ENCODE data around the gene LGALS12.

LGALS12 gene

DNA sequence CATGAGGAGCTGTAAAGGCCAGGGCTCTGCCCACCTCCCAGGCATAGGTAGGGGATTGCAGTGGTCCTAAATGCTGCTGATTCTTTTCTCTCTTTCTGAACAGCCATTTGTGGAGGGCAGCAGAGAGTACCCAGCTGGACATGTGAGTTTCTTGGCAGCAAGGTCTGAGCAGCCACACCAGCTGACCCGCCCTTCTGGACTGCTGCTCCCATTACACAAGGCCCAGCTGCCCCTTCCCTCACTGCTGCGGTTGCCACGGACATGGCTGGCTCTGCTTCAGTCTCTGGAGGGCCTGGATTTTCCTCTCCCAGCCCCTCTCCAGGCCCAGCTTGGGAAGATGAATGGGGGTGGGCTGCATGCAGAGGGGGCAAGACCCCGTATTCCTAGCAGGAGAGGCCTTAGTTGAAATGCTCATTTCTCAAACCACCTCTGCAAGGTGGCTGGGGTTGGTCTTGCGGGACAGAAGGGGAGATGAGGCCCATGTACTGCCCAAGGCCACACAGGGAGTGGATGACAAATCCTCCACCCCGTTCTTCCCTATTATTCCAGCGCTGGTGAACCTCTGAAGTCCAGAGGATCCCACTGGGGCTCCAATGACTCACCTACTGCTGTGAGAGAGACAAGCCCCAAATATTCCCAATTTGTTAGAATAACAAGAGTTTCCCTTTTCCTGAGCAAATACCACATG lies 4.6 kb downstream of the LGALS12 start:
- no peak for DNase-seq
- TF ChIP-seq CTCF (IDR thresholded peaks at IDR 0.05; ENCODE audit: low read depth, low read length): no peak

DNA sequence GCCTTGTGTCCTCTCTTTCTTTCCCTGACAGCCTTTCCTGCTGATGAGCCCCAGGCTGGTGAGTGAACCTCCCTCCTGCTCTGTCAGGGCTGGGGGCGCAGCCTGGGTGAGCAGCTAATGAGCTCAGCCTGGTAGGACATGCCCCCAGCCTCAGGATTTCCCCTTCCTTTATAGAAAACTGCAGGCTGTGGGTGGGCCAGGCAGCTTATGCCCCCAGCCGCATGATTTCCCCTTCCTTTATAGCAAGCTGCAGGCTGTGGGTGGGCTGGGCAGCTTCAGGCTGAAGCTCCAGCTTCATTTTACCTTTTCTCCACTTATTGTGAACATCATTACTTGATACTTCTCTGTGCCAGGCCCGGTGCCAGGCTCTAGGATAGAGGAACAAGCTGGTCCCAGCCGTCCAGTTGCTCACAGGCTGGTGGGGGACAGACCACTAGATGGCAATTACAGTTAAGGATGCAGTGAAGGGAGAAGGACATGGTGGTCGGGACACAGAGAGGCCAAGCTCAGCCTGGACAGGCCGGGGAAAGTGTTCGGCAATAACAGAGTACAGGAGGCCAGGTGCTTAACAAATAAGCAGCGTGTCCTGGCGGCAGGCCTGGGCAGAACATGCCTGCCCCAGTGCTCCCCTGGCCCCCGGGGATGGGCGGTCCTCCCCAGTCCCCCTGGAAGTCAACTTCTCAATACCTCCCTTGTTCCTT lies 5.3 kb downstream of the LGALS12 start:
- Histone ChIP-seq H3K27ac (no peak overlapping the region), H3K36me3 (no peaks in the 10 kb centered on the region)
- no peak for DNase-seq

More for the DNA sequence above, 4.6 kb downstream of the LGALS12 start:
- Histone ChIP-seq H3K36me3 (no peaks in the 10 kb centered on the region), H3K9me3 (ENCODE audit: severe bottlenecking) (no peaks in the 10 kb centered on the region), H3K4me3 (ENCODE audit: low read depth, low read length) (no peak overlapping the region), H3K27me3 (ENCODE audit: insufficient read depth, low read depth, severe bottlenecking) (peaks cover 14% of the 10 kb centered on the region), H3K27ac (no peak overlapping the region)

DNA sequence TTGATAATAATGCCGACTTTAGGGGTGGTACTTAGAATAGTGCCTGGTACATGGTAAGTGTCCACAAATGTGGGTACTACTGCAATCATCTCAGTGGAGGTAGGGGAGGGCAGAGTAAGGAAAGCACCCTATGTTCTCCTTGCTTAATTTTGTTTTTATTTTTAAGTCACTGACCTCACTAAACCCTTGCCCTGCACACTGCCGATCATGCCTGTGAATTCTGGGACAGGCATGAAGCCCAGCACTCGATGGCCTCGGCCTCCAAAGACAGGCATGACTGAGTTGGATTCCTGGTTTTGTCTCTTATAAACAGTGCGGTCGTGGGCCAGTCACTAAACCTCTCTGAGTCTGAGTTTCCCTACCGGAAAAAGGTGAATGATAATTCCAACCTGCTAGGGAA lies 6.9 kb downstream of the LGALS12 start:
- Histone ChIP-seq H3K27ac (no peak overlapping the region), H3K4me3 (ENCODE audit: low read depth, low read length) (no peak overlapping the region), H3K9me3 (ENCODE audit: severe bottlenecking) (no peaks in the 10 kb centered on the region), H3K36me3 (no peaks in the 10 kb centered on the region), H3K27me3 (ENCODE audit: insufficient read depth, low read depth, severe bottlenecking) (peaks cover 8% of the 10 kb centered on the region)
- TF ChIP-seq CTCF (IDR thresholded peaks at IDR 0.05; ENCODE audit: low read depth, low read length): no peak
- no peak for DNase-seq

More for the DNA sequence above, 5.3 kb downstream of the LGALS12 start:
- H3K4me3 ChIP-seq (ENCODE audit: low read depth, low read length): no peak overlapping the region
- H3K9me3 ChIP-seq (ENCODE audit: severe bottlenecking): no peaks in the 10 kb centered on the region
- no peak for TF ChIP-seq CTCF (IDR thresholded peaks at IDR 0.05; ENCODE audit: low read depth, low read length)
- H3K27me3 ChIP-seq (ENCODE audit: insufficient read depth, low read depth, severe bottlenecking): peaks cover 14% of the 10 kb centered on the region

DNA sequence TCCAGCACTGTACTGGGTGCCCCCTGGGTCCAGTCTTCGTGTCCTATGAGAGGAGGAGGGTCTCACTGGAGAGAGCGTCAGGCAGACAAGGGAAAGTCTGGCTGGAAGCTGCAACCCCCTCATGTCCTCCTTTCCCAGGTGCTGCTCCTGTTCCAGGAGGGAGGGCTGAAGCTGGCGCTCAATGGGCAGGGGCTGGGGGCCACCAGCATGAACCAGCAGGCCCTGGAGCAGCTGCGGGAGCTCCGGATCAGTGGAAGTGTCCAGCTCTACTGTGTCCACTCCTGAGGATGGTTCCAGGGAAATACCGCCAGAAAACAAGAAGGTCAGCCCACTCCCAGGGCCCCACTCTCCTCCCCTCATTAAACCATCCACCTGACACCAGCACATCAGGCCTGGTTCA lies 10.2 kb downstream of the LGALS12 start:
- H3K27me3 ChIP-seq (ENCODE audit: insufficient read depth, low read depth, severe bottlenecking): no peaks in the 10 kb centered on the region
- no peak overlapping the region for H3K27ac ChIP-seq
- H3K4me3 ChIP-seq (ENCODE audit: low read depth, low read length): no peak overlapping the region
- no peak for DNase-seq
- H3K9me3 ChIP-seq (ENCODE audit: severe bottlenecking): no peaks in the 10 kb centered on the region
- no peak for TF ChIP-seq CTCF (IDR thresholded peaks at IDR 0.05; ENCODE audit: low read depth, low read length)
- H3K36me3 ChIP-seq: no peaks in the 10 kb centered on the region

GRCh38 chr11:63517156-63517555 lies 11.3 kb downstream of the LGALS12 start:
- no peak overlapping the region for H3K4me3 ChIP-seq (ENCODE audit: low read depth, low read length)
- H3K36me3 ChIP-seq: no peaks in the 10 kb centered on the region
- no peak for TF ChIP-seq CTCF (IDR thresholded peaks at IDR 0.05; ENCODE audit: low read depth, low read length)
- no peak for DNase-seq
- H3K27ac ChIP-seq: no peak overlapping the region
- H3K9me3 ChIP-seq (ENCODE audit: severe bottlenecking): no peaks in the 10 kb centered on the region
- no peaks in the 10 kb centered on the region for H3K27me3 ChIP-seq (ENCODE audit: insufficient read depth, low read depth, severe bottlenecking)
